Choroid plexus epithelial cell (primary cell): ENCODE measurements around the gene GALNT10.
A peak's percentile ranks its signal among the peaks of the same experiment; 100 is the strongest.

Experiments used
- DNase-seq: peaks from one replicate; pipeline ENCODE4 v3.0.0-alpha.2; 2010; ENCODE audit warnings: low read depth
- H3K4me3 ChIP-seq: 2 replicates; pipeline ENCODE4 v1.5.1; 2011; ENCODE audit warnings: low read depth, mild to moderate bottlenecking, control low read depth, low read length, moderate library complexity
- CTCF ChIP-seq: conservative IDR thresholded peaks from 2 replicates; pipeline ENCODE4 v1.5.1; 2011; ENCODE audit warnings: low read depth, mild to moderate bottlenecking, control low read depth, inconsistent platforms, low read length, moderate library complexity

The GALNT10 gene

GRCh38 chr5:154349626-154350264, 159.2 kb downstream of the GALNT10 start:
- no peak overlapping the region for H3K4me3 ChIP-seq
- no peak for DNase-seq
- TF ChIP-seq CTCF, result no peak

GRCh38 chr5:154351141-154351540, 160.6 kb downstream of the GALNT10 start:
- H3K4me3 ChIP-seq, result no peak overlapping the region
- no peak for DNase-seq
- no peak for TF ChIP-seq CTCF

GRCh38 chr5:154351566-154351965, 161.0 kb downstream of the GALNT10 start:
- TF ChIP-seq CTCF, result no peak

GRCh38 chr5:154352960-154353548, 162.5 kb downstream of the GALNT10 start:
- no peak overlapping the region for H3K4me3 ChIP-seq
- peak; percentile 79 for DNase-seq
- TF ChIP-seq CTCF, result no peak

More at GRCh38 chr5:154351566-154351965, 161.0 kb downstream of the GALNT10 start:
- no peak for DNase-seq
- H3K4me3 ChIP-seq, result no peak overlapping the region

GRCh38 chr5:154355129-154355611, 164.6 kb downstream of the GALNT10 start:
- no peak for DNase-seq
- TF ChIP-seq CTCF, result no peak
- no peak overlapping the region for H3K4me3 ChIP-seq

- peak; percentile 53 for DNase-seq
- H3K4me3 ChIP-seq, result no peak overlapping the region
- TF ChIP-seq CTCF, result no peak
Measured at GRCh38 chr5:154356020-154356655, 165.6 kb downstream of the GALNT10 start.
